Measurements from ENCODE around the gene PCP4L1.

GRCh38 chr1:161259765-161260164 lies 1.2 kb downstream of the PCP4L1 start:
- TF ChIP-seq CTCF (IDR thresholded peaks at IDR 0.05 in 8 of 11, conservative IDR thresholded peaks at IDR 0.05 in 3 of 11) = no peak
- TF ChIP-seq POLR2A (IDR thresholded peaks at IDR 0.05) = no peak

Data from spleen (tissue), 7 donors.